Left renal pelvis (tissue), 4 donors: ENCODE data around the gene ATP13A4. TPM values are rescaled to one million over a fixed set of nuclear protein-coding genes. Genes with fewer than 3 reads are reported as not detected.
"Not testable (repeated sequence)": the region's sequence is repeated elsewhere in the genome, so short reads cannot be mapped to it uniquely, and the experiment has no call there.

Source experiments
- DNase-seq, 4 donors: peaks; one replicate each; pipeline ENCODE4 v3.0.0-alpha.2; 2013; ENCODE audit warnings: low read depth in 4 of 4, low spot score in 3 of 4
- polyA plus RNA-seq, 4 donors: library from polyadenylated mRNA; unstranded; fragments of 120-200 nt; gene quantifications; one replicate each; pipeline ENCODE4 v1.2.1, GENCODE V29; 2013; ENCODE audit not compliant: insufficient read length in 4 of 4

Gene ATP13A4
- polyA plus RNA-seq, 4 donors: 0.41 to 2.2 (median 1.3) TPM

- no peak for DNase-seq
Measured at GRCh38 chr3:193560091-193560490, 5.4 kb upstream of the ATP13A4 start.

- DNase-seq: no peak
Measured at GRCh38 chr3:193559100-193559499, 4.4 kb upstream of the ATP13A4 start.

DNA sequence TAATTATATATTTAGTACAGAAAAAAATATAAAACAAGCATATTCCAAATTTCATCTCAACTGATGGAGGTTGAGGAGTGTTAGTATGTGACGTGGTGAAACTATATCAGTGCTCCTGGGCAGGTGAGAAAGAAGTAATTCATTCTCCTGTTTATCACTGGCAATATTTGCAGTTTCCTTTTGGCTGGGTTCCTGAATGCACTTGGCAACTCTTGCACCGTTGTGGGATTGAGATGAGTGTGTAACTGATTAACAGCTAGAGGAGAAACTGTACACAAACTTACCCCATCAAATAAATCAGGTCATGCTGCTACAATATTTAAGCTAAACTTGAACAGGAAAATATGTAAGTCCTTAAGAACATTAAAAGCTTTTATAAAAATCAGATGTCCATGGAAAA, 2.1 kb upstream of the ATP13A4 start:
- no peak for DNase-seq

DNA sequence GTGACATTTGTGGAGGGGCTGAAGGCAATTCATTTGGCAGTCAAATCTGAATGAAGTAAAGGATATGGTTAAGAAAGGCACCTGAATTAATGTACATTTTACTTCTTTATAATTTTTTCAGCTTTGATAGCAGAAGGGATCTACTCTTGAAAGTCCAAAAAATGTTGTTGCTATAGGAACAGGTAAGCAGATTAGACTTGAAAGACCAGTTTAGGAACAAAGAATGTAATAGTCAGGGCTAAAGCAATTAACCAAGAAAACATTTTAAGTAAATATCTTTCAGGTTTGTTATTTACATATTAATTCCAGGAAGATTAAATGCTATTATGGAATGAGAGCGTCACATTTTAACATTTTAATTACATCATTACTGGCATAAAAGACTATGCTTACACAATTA, 1.1 kb downstream of the ATP13A4 start:
- no peak for DNase-seq

GRCh38 chr3:193552923-193553322, 1.8 kb downstream of the ATP13A4 start:
- no peak for DNase-seq

DNA sequence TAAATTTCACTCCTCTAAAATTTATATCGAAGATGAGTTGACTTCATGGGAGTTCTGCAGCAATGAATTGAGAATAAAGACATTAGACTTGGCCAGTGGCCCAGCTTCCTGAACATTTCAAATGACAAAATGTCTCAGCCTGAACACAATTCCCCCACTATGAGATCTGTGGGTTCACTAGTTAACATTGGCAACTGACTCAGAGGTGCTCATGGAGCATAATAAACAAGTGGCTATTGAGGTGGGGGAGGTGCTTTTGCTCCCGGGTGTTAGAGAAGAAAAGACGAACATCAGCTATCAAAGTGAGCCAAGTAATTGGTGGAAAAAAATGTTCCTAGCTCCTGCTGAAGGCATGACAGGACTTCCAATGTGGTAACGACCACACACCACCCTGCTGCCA, 6.3 kb downstream of the ATP13A4 start:
- DNase-seq: no peak

DNA sequence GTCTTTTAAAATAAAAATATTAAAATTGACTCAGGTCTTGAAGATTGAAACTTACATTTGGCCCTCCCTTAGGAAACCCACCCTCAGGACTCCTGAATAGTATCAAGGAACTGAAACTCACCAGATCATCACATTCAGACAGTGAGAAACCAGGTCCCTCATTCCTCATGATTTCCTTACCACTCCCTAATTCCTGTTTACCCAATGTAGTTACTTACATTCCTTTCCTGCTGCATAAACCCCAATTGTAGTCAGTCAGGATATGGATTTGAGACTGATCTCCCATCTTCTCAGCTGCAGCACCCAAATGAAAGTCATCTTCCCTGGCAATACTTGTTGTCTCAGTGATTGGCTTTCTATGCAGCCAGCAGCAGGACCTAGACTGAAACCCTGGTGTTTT, 8.6 kb downstream of the ATP13A4 start:
- DNase-seq: no peak

GRCh38 chr3:193545304-193545703, 9.4 kb downstream of the ATP13A4 start:
- no peak for DNase-seq

DNA sequence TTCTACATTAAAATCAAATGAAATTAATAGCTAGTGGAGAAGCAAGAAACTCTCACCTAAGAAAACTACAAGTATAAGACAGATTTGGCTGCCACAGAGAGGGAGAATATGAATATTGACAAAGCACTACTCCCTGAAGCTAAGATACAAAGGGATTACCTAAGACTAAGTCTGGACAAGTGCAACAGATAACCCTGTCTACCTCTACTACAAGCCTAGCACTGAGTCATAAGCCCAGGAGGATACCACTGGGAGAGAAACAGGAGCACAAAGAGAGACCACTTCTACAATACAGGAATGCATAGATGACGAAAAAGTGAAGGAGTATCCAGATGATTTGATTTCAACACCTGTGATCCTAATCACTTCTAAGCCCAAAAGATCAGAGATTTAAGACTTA, 10.4 kb downstream of the ATP13A4 start:
- DNase-seq: no peak

GRCh38 chr3:193530231-193531165, 24.2 kb downstream of the ATP13A4 start:
- no peak for DNase-seq

- DNase-seq: not testable (repeated sequence)
Measured at GRCh38 chr3:193526085-193526484, 28.6 kb downstream of the ATP13A4 start.

GRCh38 chr3:193522473-193522872, 32.2 kb downstream of the ATP13A4 start:
- no peak for DNase-seq

- no peak for DNase-seq
Measured at GRCh38 chr3:193520738-193521137, 34.0 kb downstream of the ATP13A4 start.

- DNase-seq: no peak
Measured at GRCh38 chr3:193515966-193516365, 38.7 kb downstream of the ATP13A4 start.

GRCh38 chr3:193510154-193510553, 44.5 kb downstream of the ATP13A4 start:
- no peak for DNase-seq

DNA sequence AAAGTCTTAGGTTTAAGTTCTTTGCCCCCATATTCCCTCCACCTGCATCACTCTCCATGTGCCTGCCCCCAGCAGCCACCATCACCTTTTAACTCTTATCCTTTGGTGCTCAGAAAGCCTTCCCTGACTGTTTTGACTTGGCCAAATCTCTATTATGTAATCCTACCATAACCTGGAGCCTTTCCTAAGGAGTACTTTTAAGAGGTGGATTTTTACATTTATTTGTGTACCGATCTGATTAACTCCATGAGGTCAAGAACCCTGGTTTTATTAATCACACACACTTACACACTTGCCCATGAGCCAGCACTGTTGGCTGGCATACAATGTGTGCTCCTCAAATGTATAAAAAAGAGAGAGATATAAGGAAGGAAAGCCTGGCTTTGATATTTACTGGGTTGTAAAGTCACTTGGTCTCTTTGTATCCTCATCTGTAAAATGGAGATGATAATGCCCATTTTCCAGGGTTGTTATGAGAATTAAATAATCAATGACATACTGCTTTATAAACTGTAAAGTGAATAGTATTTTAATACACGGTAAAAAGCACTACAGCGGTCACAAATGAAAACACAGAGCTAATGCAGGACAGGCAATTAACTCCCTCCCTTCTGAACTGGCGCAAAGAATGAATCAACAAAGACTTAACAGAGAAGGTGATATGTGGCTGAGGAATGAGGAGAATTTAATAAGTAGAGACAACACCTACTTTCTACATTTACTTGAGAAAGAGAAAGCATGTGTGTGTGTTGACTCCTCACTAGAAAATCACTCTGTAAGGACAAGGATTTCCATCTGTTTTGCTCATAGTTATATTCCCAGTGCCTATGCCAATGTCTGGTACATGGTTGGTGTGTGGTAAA, 45.4 kb downstream of the ATP13A4 start:
- DNase-seq: no peak

GRCh38 chr3:193508108-193508507, 46.6 kb downstream of the ATP13A4 start:
- no peak for DNase-seq

GRCh38 chr3:193507566-193507965, 47.1 kb downstream of the ATP13A4 start:
- DNase-seq: no peak

- no peak for DNase-seq
Measured at GRCh38 chr3:193506921-193507320, 47.8 kb downstream of the ATP13A4 start.

DNA sequence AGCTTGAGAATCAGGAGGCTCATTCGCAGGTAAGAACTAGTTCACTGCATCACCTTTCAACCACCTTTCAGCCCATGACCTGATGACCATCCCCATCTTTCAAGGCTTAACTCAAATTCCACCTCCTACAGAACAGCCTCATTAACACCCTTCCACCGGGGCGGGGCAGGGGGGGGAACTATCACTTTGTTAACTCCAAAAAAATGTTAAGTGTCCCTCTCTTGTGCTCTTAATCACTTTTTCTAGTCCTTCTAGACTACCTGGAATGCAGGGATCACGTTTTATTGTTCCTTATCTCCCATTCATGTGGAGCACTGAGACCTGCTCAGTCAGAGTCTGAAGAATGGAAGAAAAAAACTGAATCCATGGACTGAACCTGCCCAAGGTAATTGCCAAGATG, 51.8 kb downstream of the ATP13A4 start:
- DNase-seq: no peak

GRCh38 chr3:193499801-193500485, 54.8 kb downstream of the ATP13A4 start:
- DNase-seq: no peak
